HG02884 (cell line): ENCODE data around the gene FBXO28.

Source experiments
- ATAC-seq: cut with Tn5 transposase; IDR thresholded peaks from one replicate; pipeline ENCODE4 v1.9.1; 2021; ENCODE audit warnings: mild to moderate bottlenecking, moderate library complexity; ENCODE audit not compliant: unreplicated experiment

Gene FBXO28

DNA sequence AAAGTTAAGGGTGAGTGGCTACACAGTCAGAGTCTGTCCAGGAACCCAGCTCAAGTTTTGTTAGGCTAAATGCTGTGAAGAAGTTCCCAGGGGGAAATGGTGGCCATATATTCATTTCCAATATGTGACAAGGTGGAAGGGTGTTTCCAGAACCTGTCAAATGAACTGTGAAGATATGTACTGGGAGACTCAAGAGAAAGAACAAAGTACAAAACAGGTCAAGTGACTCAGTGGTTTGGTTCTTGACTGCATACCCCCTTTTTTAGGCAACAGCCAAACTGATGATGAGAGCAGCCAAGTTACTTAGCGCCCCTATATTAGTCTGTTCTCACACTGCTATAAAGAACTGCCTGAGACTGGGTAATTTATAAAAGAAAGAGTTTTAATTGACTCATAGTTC is 18.6 kb upstream of the FBXO28 start:
- no peak for ATAC-seq

- no peak for ATAC-seq
These were observed 18.0 kb upstream of the FBXO28 start for GRCh38 chr1:224095867-224096266.

GRCh38 chr1:224096773-224097172 is 17.1 kb upstream of the FBXO28 start:
- ATAC-seq, result no peak

GRCh38 chr1:224098007-224098406 is 15.9 kb upstream of the FBXO28 start:
- no peak for ATAC-seq

- peak; percentile 76 for ATAC-seq
These were observed 7.2 kb upstream of the FBXO28 start for GRCh38 chr1:224106568-224107281.

DNA sequence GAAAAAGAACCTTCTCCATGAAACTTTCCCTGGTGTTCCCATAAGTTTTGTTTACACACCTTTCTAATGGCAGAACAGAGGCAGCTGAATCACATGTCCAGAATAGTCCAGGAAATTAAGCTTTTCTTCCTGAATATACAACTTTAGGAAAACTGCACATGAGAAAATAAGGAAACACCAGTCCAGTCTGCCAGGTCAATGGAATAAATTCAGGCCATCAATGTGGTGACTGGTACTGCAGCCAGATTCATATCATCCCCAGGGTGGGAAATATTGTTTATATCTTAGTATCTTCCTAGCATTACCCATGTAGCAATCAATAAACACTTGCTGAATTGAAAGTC is 6.7 kb upstream of the FBXO28 start:
- no peak for ATAC-seq

GRCh38 chr1:224108991-224109390 is 4.9 kb upstream of the FBXO28 start:
- no peak for ATAC-seq

DNA sequence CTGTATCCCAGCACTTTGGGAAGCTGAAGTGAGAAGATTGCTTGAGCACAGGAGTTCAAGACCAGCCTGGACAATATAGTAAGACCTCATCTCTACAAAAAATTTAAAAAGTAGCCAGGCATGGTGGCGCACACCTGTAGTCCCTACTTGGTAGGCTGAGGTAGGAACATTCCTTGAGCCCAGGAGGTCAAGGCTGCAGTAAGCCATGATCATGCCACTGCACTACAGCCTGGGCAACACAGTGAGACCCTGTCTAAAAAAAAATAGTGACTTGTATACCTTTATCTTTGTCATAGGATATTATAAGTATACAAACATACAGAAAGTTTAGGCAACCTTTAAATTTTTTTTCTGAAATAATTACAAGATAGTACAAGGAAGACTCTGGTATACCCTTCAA is 3.9 kb upstream of the FBXO28 start:
- no peak for ATAC-seq

DNA sequence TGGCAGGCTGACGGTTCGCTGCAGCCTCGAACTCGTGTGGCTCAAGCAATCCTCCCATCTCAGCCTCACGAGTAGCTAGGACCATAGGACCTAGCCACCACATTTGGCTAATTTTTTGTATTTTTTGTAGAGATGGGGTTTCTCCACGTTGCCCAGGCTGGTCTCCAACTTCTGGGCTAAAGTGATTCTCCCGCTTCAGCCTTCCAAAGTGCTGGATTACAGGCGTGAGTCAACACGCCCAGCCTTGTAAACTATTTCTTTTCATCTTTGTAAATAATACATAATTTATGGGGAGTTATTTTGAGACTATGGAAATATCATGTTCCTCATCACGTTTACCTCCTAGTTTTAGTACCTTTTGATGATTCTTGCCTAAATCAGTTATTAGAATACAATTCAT is 906 bp upstream of the FBXO28 start:
- no peak for ATAC-seq

DNA sequence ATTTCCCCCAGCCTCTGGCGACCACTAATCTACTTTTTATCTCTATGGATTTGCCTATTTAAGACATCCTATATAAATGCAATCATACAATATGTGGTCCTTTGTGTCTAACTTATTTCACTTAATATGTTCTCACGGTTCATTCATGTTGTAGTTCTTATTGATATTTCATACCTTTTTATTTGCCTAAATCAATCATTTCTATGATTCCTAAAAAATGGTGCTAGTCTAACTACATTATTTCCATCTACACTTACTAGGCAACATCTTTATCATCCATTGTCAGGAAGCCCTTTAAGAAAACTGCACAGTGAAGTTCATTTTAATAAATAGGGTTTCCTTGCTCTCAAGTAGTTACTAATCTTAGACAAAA is 380 bp upstream of the FBXO28 start:
- peak; percentile 18 for ATAC-seq

GRCh38 chr1:224114787-224115175 is 870 bp downstream of the FBXO28 start:
- ATAC-seq, result no peak

DNA sequence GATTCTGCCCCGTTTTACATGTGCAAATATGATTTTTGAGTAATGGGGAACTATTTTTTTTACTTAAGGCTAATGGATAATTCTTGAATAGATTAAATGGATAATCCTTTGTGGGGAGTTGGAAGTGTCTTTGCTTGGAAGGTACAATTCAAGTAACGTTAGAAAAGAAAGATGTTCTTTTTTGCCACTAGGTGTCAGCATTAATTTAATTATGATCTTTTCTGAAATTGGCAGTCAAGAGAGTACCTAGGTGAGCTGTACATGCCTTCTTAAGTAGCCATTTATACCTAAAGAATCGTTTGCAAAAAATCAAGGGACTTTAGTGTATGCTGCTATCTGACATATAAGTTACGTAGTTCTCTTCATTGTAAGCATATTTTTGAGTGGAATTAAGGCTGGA is 2.2 kb downstream of the FBXO28 start:
- ATAC-seq, result no peak

DNA sequence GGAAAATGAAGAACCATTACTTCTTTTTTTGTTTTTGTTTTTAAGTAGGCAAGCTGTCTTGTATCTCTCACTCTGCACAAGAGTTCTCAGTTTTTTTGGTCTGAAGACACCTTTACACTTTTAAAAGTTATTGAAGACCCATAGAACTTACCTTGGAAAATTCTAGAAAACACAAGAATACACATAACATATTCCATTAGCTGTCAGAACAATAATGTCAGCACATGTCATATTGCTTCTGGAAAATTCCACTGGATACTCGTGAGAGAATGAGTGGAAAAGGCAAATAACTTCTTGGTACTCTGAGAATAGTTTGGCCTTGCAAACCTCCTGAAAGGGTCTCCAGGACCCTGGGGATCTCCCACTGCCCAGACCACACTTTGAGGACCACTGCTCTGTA is 4.8 kb downstream of the FBXO28 start:
- no peak for ATAC-seq

DNA sequence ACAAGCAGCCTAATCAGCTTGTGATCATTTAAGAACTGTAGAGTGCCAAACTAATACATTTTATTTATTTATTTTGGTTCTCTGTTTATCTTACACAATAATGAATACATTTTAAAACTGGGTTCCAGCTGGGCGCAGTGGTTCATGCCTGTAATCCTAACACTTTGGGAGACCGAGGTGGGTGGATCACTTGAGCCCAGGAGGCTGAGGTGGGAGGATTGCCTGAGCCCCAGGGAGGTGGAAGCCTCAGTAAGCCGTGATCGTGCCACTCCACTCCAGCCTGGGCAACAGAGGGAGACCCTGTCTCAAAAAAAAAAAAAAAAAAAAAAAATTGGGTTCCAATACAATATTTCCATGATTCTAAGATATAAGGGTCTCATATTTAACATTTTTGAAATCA is 9.2 kb downstream of the FBXO28 start:
- no peak for ATAC-seq

DNA sequence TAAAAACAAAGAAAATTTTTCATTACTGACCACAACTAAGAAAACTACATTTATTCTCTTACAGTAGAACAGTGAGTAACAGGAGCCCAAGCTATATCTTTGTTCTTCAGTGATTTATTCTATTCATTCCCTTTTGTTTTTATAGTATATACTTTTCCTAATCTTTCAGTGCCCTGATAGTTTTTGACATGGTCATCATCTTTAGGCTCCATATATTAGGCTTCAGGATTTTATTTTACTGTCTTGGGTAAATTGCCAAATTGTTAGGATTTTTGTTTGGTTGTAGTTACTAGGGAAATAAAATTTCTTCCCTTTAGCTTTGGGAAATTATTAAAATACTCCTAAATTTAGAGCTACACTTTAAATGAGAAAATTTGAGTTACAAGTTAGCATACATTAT is 10.3 kb downstream of the FBXO28 start:
- ATAC-seq, result no peak

DNA sequence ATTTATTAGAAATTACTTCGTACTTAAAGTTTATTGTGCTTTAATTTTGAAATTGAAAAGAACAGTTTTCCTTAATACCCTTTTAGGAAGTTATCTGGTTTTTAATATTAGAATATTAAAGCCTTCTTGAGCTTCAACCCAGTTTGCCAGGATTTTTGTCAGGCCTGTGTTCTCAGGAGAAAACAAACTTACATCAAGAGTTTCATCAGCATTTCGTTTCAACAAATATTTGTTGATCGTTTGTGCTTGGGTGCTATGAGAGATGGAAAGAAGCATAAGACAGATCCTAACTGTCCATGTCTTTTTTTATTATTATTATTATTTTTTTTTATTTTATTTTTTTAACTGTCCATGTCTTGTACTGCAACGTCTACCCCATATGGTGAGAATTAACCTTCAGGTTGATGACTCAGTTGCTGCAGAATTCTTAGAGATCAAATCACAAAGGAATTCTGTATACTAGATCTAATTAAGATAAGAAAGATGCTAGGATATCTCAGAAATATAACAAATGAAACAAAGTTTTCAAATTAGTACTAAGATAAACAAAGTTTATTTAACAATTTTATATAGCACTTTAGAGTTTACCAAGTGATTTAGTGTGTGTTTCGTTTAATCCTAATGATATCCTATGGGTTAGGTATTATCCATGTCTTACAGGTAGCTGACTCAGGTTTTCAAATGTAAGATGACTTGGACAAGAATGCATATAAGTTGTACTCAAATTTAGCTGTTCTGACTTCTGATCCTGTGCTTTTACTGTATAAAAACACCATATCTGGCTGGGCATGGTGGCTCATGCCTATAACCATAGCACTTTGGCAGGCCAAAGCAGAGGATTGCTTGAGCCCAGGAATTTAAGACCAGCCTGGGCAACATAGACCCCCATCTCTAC is 14.3 kb downstream of the FBXO28 start:
- no peak for ATAC-seq

- ATAC-seq, result no peak
These were observed 17.3 kb downstream of the FBXO28 start for GRCh38 chr1:224131253-224131652.

DNA sequence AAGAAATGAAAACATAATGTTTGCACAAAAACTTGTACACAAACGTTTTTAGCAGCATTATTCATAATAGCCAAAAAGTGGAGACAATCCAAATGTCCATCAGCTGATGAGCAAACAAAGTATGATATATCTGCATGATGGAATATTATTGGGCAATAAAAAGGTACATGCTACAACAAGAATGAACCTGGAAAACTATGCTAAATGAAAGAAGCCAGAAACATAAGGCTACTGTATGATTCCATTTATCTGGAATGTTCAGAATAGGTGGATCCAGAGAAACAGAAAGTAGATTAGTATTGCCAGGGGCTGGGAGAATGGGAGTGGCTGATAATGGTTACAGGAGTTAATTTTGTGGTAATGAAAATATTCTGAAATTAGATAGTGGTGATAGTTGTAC is 19.0 kb downstream of the FBXO28 start:
- ATAC-seq, result no peak

DNA sequence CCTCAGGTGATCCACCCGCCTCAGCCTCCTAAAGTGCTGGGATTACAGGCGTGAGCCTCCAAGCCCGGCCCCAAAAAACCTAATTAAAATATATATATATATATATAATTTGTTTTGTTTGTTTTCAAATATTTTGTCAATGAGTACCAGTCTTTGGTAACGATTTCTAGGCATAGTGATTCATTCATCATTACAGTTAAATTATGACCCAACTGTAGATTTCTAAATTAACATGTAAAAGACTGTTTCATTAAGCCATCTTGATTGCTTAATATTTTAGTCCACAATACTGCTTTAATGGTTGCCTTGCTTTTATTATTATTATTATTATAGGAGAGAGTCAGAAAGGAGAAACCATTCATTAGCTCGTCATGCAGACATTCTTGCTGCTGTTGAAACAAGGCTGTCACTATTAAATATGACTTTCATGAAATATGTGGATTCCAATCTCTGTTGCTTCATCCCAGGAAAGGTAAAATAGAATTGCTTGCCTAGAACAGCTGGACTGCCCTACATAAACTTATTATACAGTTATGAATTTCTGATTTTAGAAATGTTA is 19.9 kb downstream of the FBXO28 start:
- no peak for ATAC-seq

GRCh38 chr1:224137518-224137917 is 23.6 kb downstream of the FBXO28 start:
- ATAC-seq, result no peak

DNA sequence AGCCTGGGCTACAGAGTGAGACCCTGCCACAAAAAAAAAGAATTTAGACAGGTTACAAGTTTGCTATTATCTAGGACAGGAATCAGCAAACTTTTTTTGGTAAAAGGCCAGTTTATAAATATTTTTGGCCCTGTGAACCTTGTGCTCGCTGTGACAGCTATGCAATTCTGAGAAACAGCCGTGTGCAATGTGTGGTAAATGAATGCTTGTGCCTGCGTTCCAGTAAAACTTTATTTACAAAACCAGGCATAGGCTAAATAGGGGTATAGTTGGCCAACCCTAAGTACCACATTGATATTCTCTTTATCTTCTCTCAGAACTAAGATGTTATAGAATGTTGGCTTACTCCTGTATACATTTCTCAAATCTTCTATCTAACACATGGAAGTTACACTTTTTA is 24.3 kb downstream of the FBXO28 start:
- ATAC-seq, result no peak

DNA sequence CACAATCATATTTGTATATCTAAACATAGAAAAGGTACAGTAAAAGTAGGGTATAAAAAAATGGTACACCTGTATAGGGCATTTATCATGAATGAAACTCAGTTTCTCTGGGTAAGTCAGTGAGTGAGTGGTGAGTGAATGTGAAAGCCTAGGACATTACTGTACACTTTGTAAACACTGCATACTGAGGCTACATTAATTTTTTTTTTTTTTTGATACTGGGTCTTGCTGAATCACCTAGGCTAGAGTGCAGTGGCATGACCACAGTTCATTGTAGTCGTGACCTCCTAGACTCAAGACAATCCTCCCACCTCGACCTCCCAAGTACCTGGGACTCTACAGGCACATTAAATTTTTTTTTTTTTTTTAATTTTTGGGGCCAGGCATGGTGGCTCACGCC is 27.8 kb downstream of the FBXO28 start:
- ATAC-seq, result no peak
